ENCODE data around the gene PCOLCE2. TPM values are rescaled to one million over a fixed set of nuclear protein-coding genes. Genes with fewer than 3 reads are reported as not detected.

The PCOLCE2 gene
- total and polyA plus RNA-seq, 9 donors: 1.5 to 47.9 (median 3.6) TPM

DNA sequence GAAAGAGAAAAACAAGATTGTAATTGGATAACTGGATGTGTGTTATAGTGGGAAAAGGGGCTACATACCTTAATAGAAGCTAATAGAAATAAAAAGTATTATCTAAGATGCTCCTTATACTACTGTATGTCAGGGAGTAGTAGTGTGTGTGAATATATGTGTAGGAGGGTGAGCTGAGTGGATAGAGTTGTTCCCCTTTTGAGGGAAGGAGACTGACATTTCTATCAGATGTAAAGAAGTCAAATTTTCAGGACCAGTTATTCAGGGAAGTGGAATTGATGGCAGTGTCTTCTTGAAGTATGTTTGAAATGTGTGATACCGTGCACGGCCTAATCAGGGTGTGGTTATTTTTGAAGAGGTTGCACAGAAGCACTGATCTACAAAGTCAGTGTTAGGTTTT is 49.1 kb downstream of the PCOLCE2 start:
- H3K4me3 ChIP-seq: no peak overlapping the region
- no peaks in the 10 kb centered on the region for H3K4me1 ChIP-seq (ENCODE audit: insufficient read depth)
- 85 to 90% (median 87%) methylated on average over 2 of the region's 2 CpGs for WGBS, 3 donors
- no peaks in the 10 kb centered on the region for H3K9me3 ChIP-seq
- no peak for DNase-seq
- H3K36me3 ChIP-seq: no peaks in the 10 kb centered on the region
- no peak overlapping the region for H3K27ac ChIP-seq
- intact Hi-C loops (cut with DNase I): no loop called here
- no peaks in the 10 kb centered on the region for H3K27me3 ChIP-seq
- TF ChIP-seq, protein P1, sequence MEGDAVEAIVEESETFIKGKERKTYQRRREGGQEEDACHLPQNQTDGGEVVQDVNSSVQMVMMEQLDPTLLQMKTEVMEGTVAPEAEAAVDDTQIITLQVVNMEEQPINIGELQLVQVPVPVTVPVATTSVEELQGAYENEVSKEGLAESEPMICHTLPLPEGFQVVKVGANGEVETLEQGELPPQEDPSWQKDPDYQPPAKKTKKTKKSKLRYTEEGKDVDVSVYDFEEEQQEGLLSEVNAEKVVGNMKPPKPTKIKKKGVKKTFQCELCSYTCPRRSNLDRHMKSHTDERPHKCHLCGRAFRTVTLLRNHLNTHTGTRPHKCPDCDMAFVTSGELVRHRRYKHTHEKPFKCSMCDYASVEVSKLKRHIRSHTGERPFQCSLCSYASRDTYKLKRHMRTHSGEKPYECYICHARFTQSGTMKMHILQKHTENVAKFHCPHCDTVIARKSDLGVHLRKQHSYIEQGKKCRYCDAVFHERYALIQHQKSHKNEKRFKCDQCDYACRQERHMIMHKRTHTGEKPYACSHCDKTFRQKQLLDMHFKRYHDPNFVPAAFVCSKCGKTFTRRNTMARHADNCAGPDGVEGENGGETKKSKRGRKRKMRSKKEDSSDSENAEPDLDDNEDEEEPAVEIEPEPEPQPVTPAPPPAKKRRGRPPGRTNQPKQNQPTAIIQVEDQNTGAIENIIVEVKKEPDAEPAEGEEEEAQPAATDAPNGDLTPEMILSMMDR (IDR thresholded peaks at IDR 0.05): no peak
- TF ChIP-seq POLR2A (IDR thresholded peaks at IDR 0.05): no peak
- no peak for TF ChIP-seq EP300 (IDR thresholded peaks at IDR 0.05)

DNA sequence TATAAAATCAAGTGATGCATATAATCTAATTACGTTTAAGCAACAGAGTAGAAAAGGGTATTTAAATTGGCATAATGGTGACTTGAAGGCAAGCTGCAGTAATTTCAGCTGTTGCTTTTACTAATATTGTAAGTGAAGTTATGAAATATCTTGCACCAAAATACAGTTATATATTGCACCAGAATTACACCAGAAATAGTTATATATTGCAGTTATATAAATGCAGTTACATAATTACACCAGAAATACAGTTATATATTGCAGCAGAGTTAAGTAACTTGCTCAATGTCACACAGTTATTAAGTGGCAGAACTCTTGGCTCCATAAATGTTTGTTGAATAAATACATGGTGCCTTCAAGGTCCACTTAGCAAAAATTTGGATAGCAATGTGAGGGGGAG is 51.4 kb downstream of the PCOLCE2 start:
- H3K27me3 ChIP-seq: no peaks in the 10 kb centered on the region
- TF ChIP-seq, protein P1 (IDR thresholded peaks at IDR 0.05): no peak
- TF ChIP-seq POLR2A (IDR thresholded peaks at IDR 0.05) (no peak), EP300 (IDR thresholded peaks at IDR 0.05) (no peak)
- no peak for DNase-seq
- no peak overlapping the region for H3K27ac ChIP-seq
- intact Hi-C loops (cut with DNase I): no loop called here
- WGBS, 3 donors: 91 to 96% (median 95%) methylated on average over 1 of the region's 1 CpG
- H3K4me3 ChIP-seq: no peak overlapping the region
- no peaks in the 10 kb centered on the region for H3K9me3 ChIP-seq
- H3K36me3 ChIP-seq: no peaks in the 10 kb centered on the region
- no peaks in the 10 kb centered on the region for H3K4me1 ChIP-seq (ENCODE audit: insufficient read depth)

DNA sequence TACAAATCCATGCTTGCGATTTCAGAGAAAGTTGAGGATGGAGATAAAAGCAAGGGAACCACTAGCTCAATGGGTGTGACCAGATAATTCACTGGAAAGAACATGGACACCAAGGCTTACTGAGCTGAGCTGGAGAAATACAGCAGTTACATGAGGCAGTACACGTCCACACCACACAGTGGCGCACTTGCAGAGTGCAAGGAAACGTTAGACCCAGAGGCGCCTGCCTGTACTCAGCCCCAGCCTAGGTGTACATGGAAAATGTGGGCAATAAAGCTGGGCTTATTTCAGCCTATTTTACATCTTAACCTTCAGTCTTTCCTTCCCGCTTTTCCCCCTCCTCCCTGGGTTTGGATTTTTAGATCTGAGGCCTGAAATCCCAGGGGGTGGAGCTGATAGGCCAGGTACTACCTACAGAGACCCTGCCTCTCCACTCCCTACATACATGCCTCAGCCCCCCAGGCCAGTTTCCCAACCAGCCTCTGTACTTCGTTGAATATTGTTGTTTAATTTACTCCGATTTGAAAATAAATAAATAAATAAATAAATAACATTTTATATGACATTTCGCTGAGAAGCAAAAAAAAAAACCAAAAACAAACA is 60.1 kb downstream of the PCOLCE2 start:
- TF ChIP-seq, protein P1 (IDR thresholded peaks at IDR 0.05): peak; percentile 40 to 65 (median 53)
- TF ChIP-seq POLR2A (IDR thresholded peaks at IDR 0.05) (no peak), EP300 (IDR thresholded peaks at IDR 0.05) (no peak)
- H3K27ac ChIP-seq: no peak overlapping the region
- H3K9me3 ChIP-seq: no peaks in the 10 kb centered on the region
- 19 to 26% (median 19%) methylated on average over 9 of the region's 9 CpGs for WGBS, 3 donors
- no peaks in the 10 kb centered on the region for H3K4me1 ChIP-seq (ENCODE audit: insufficient read depth)
- no peaks in the 10 kb centered on the region for H3K27me3 ChIP-seq
- peak; percentile 68 to 90 (median 81) for DNase-seq
- H3K36me3 ChIP-seq: no peaks in the 10 kb centered on the region
- H3K4me3 ChIP-seq: no peak overlapping the region
- intact Hi-C loops (cut with DNase I): loop anchor here in 2 of 4 donors (5.0 kb wide), 2 partner anchors 158 to 163 kb away; no protein-coding TSS in a partner anchor

DNA sequence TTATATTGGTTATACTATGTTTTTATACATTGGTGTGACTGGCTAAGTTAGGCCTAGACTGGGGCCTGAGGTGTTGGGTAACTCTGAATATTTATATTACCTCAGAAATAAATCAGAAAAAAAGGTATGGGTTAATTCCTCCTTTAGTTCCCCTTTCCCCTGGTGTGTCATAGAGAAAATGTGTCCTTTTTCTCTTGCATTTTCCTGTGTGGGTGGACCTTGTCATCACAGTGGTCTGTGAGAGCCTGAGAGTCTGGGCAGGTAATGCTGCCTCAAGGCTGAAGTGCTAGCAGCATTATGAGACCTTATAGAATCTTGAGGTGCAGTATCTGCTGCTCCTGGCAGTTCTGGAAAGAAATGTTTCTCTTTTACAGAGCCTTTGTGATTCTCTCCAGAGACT is 69.7 kb downstream of the PCOLCE2 start:
- Histone ChIP-seq H3K4me3 (no peak overlapping the region), H3K36me3 (no peaks in the 10 kb centered on the region), H3K27me3 (no peaks in the 10 kb centered on the region), H3K27ac (no peak overlapping the region), H3K9me3 (no peaks in the 10 kb centered on the region), H3K4me1 (ENCODE audit: insufficient read depth) (no peaks in the 10 kb centered on the region)
- no peak for DNase-seq
- intact Hi-C loops (cut with DNase I): no loop called here
- no peak for TF ChIP-seq POLR2A (IDR thresholded peaks at IDR 0.05)
- TF ChIP-seq, protein P1 (IDR thresholded peaks at IDR 0.05): no peak
- no peak for TF ChIP-seq EP300 (IDR thresholded peaks at IDR 0.05)

All from ovary (tissue), 9 donors.